Dermis microvascular lymphatic vessel endothelial cell (primary cell): ENCODE results near the gene ZNF44. TPM values are rescaled to one million over a fixed set of nuclear protein-coding genes. Genes with fewer than 3 reads are reported as not detected.

Experiments
- DNase-seq, 2 donors: peaks; one replicate each; pipeline versions ENCODE4 v3.0.0 to v3.0.0-alpha.2; 2010; ENCODE audit warnings: low read depth in 2 of 2
- total RNA-seq: library from RNA; depleted of rRNA; stranded (reverse); fragments of >200 nt; gene quantifications from 2 replicates; pipeline ENCODE4 v1.2.1, GENCODE V29; 2014

Gene ZNF44
- total RNA-seq, 1 donor from 2014 or later, result 3.9 TPM

DNA sequence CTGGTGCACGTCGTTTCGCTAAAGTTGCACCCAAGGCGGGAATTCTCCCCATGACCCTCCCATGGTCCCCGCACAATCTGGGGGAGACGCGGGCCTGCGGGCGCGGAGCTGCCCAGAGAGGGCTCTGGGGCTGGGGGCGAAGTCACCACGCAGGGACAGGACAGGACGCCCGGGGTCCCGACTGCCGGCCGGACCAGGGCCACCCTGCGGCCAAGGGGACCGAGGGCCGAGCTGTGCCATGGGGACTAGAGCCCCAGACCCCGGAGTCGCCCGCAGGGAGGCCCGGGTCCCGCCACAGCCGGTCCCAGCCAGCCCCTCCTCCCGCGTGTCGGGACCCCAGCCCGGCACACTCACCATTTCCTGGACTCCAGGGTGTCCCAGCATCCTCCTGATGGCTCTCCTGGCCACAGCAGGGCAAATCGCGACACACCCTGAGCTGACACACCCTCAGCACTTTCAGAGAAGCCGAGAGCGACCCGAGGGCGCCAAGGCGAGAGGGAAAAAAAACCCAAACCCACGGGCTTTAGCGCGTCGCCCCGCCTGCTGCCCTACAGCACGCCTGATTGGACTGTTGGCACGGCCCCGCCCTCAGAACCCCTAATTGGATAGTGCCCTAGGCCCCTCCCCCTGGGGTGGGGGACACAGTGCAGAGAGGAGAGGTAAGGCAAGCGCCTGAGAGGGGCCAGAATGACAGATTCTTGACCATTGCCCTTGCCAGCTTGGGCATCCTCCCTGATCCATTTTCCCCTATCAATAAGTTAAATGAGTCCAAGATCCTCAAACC lies 28.6 kb downstream of the ZNF44 start:
- DNase-seq, result no peak

DNA sequence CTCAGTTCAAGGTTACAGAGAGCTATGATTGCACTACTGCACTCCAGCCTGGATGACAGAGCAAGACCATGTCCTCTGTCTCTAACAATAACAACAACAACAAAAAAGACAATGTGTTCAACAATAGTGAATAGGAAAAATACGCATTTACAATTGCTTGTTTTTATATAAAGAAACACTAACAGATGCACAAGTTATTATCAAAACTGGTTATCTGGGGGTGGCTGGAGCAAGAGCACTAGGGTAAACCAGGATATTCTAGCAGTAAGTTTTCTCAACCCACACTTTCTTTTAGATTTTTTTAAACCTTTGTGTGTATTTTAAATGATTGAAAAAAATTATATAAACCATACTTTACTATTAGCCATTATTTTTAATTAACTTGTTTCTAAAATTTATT lies 33.1 kb downstream of the ZNF44 start:
- no peak for DNase-seq

DNA sequence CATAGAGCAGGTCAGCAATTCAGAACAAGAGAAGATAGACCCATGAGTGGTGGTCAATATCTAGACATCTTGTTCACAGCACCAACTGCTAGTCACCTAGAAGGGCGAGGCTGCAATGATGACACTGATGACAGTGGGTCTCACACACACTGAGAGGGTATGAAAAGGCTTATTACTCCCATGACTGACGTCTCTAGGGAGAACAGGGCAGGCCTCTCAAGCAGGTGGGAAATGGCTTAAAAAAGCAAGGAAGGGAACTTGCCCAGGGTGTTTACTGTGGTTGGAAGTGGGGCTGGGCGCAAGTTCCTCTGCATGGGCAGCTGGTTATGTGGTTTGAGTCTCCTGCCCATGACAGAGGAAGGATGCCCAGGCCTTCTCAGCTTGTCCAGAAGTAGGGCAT lies 33.8 kb downstream of the ZNF44 start:
- no peak for DNase-seq

DNA sequence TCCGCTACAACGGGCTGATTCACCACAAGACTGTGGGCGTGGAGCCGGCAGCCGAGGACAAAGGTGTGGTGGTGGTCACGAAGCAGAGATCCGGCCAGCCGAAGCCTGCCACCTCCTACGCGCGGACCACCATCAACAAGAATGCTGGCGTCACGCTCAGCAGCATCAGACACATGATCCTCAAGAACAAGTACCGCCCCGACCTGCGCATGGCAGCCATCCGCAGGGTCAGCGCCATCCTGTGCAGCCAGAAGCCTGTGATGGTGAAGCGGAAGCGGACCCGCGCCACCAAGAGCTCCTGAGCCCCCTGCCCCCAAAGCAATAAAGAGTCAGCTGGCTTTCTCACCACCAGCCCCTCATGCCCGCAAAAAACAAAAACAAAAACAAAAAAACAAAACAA lies 34.4 kb downstream of the ZNF44 start:
- no peak for DNase-seq

DNA sequence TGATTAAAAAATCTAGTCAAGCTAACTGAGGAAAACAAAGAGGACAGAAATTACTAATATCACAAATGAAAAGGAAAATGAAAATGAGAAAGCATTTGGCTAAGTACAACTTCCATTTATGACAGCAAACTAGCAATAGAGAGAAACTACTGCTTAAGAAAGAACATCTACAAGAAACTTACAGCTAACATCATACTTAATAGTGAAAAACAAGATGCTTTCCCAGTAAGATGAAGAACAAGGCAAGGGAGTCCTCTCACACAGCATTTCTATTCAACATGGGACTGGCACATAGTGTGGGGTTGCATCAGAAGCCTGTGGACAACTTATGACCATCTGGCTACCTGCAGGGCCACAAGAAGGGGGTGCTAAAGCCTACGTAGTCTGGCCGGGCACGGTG lies 39.3 kb downstream of the ZNF44 start:
- DNase-seq, result no peak

DNA sequence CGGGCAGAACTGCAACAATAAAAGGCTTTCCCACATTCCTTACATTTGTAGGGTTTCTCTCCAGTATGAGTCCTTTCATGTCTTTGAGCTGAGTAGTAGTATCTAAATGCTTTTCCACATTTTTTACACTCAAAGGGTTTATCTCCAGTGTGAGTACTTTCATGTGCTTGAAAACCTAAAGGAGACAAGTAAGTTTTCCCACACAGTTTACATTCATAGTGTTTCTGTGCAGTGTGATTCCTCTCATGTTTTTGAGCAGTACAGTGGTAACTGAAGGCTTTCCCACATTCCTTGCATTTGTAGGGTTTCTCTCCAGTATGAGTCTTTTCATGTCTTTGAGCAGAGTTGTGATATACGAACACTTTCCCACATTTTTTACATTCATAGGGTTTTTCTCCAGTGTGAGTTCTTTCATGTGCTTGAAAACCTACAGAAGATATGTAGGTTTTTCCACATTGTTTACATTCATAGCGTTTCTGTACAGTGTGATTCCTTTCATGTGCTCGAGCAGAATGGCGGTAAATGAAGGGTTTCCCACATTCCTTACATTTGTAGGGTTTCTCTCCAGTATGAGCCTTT lies 47.0 kb downstream of the ZNF44 start:
- DNase-seq, result no peak

DNA sequence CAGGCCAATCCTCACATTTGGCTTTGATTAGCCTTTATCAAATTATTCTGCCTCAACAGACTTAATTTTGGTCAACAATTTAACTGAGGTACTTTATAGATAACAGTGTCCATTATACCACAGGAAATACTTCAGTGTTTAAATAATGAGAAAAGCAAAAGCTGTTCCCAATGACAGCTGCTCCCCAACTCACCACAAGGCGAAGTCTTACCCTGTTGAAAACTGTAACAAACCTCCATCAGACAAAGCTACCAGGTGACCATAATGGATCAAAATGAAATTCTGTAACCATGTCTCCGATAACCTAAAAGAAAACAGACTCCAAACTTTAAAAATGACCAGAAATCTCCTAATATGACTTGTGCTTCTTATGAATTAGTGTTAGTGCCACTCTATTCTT lies 50.3 kb downstream of the ZNF44 start:
- no peak for DNase-seq

DNA sequence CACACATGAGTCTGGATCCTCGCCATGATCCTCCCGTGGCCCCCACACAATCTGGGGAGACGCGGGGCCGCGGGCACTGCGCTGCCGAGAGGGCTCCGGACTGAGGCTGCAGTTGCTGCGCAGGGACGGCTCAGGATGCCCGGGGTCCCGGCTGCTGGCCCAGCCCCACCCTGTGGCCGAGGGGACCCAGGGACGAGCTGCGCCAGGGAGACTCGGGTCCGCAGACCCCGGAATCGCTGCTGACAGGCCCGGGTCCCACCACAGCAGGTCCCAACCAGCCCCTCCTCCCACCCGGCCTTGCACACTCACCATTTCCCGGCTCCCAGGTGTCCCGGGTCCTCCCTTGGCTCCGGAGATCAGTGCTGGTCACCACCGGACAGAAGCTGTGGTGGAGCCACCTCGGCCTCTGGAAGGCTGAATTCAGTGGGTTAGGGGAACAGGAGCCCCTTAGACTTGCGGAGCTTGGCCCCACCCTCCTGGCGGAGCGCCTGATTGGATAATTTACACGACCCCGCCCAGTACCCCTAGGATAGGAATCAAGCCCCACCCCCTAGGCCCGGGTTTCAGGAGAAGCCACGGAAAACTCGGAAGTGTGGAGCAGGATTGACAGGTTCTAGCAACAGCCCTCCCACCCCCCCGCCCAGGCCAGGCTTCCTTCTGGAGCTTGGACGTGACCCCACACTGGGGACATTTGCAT lies 57.4 kb downstream of the ZNF44 start:
- DNase-seq, result no peak

DNA sequence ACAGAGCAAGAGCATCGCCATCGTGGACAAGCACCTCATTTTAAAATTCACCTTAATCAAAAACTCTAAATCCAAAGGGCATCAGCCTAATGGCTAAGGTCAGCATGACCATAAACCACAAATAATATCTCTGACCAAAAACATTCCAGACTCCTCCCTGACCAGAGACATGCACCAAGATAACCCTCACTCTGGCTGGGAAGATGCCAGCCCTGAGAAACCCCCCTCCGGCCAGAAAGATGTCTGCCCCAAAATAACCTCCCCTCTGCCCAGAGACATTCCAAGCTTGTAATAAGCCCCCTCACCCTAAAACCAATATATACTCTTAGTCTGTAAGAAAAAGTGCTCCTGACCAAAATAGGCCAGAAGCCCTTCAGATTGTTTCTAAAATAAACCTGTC lies 61.7 kb downstream of the ZNF44 start:
- DNase-seq, result no peak

DNA sequence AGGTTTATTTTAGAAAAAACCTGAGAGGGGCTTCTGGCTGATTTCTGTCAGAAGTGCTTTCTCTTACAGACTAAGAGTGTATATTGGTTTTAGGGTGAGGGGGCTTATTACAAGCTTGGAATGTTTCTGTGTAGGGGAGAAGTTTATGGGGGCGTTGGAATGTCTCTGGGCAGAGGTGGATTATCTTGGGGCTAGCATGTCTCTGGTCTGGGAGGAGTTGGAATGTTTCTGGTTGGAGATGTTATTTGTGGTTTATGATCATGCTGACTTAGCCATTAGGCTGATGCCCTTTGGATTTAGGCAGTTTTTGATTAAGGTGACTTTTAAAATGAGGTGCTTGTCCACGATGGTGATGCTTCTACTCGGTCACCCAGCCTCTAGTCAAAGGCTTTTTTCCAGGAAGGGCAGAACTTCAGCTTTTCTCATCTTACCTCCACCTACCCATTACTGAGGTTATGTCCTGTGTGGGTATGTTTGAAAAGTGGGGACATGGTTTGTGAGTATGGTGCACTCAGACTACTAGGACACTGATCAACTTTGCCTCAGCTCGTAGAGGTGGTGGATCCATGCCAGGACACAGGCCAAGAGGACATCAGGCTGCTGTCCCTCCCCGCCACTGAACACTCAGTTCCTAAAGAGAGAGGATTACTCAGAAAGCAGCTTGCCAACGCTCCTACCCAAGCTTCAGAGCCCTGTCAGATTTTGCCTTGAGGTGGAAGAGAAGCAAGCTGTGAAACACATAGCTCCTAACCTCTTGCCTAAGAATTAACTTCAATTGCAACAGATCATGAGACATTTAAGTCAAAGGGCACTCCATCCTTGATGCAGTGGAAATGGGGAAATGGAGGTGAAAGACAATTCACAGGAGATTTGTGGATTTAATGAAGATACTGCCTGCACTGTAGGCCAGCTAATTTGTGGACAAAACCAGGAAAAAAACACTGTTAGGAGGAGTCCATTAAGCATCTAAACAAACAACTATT lies 63.6 kb downstream of the ZNF44 start:
- DNase-seq, result no peak

DNA sequence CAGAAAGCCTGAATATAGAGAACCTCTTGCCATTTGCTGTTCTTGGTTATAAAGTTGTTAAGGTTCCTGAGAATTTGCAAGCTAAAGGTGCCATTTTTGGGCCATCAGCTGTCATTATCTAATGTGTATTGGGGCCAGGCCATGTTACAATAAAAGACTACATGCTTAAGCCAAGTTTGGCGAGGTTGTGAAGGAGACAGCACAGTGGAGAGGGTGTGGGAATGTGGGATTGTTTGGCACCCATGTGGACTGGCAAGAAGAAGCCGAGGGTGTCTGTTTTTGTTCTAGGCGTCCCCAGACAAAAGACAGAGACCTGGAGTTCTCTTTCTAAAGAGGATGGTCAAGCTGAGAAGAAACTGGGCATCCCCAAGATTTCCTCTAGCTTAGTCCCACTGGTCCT lies 64.7 kb downstream of the ZNF44 start:
- no peak for DNase-seq

DNA sequence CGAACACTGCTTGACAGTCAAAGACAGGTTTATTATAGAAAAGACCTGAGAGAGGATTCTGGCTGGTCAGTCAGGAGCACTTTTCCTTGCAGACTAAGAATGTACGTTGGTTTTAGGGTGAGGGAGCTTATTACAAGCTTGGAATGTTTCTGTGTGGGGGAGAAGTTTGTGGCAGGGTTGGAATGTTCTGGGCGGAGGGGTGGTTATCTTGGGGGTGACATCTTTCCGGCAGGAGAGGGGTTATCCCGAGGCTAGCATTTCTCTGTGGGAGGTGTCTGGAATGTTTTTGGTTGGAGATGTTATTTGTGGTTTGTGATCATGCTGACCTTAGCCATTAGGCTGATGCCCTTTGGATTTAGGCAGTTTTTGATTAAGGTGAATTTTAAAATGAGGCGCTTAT lies 70.0 kb downstream of the ZNF44 start:
- DNase-seq, result no peak

DNA sequence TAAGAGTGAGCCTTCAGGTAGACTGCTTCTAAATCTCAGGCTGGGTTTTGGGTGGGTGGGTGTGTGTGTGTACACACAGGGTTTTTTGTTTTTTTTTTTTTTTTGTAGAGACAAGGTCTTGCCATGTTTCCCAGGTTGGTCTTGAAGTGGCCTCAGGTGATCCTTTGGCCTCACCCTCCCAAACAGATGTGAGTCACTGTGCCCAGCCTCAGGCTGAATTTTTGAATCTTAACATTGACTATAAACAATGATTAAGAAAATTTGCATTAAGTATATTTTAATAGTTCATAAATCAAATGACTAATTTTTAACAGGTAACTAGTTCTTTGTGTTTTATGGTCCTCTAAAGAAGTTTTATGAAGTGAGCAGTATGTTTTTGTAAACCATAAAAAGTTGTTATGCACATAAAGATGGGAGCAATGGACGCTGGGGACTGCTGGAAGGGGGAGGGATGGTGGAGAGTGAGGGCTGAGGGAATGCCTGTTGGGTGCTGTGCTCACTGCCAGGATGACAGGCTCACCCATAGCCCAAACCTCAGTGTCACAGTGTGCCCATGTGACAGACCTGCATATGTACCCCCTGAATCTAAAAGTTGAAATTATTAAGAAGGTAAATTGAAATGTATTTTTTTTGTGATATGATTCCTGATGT lies 71.6 kb downstream of the ZNF44 start:
- no peak for DNase-seq

Other genes with a start within 250 kb of the ZNF44 start
- 0.13 and 0.26 TPM in 2 replicates for gene ZNF878, start 241.9 kb downstream of the ZNF44 start, total RNA-seq
- gene ZNF844, start 230.2 kb downstream of the ZNF44 start, total RNA-seq, result 2.2 and 3.0 TPM in 2 replicates
- gene ZNF20, start 154.5 kb downstream of the ZNF44 start, total RNA-seq, result 2.4 and 2.8 TPM in 2 replicates
- 8.3 and 9.2 TPM in 2 replicates for gene ZNF625, start 138.1 kb downstream of the ZNF44 start, total RNA-seq
- 3.7 and 5.1 TPM in 2 replicates for gene ZNF136, start 131.8 kb downstream of the ZNF44 start, total RNA-seq
- 1.9 and 2.5 TPM in 2 replicates for gene ZNF563, start 38.8 kb upstream of the ZNF44 start, total RNA-seq
- 1.3 and 1.4 TPM in 2 replicates for gene ZNF442, start 70.8 kb upstream of the ZNF44 start, total RNA-seq
- gene ZNF799, start 106.4 kb upstream of the ZNF44 start, total RNA-seq, result 4.6 and 6.6 TPM in 2 replicates
- 4.5 and 6.7 TPM in 2 replicates for gene ZNF443, start 146.1 kb upstream of the ZNF44 start, total RNA-seq
- gene ZNF709, start 189.9 kb upstream of the ZNF44 start, total RNA-seq, result 3.1 and 3.5 TPM in 2 replicates